Measurements from ENCODE around the gene THAP6.

GRCh38 chr4:75552452-75552851 is 38.2 kb downstream of the THAP6 start:
- no peak for TF ChIP-seq POLR2A (IDR thresholded peaks at IDR 0.05)
- TF ChIP-seq POLR2AphosphoS5 (IDR thresholded peaks at IDR 0.05): no peak

Data from suprapubic skin (tissue), 4 donors.